K562 (cell line): ENCODE measurements around the gene PYROXD2. TPM values are rescaled to one million over a fixed set of nuclear protein-coding genes. Genes with fewer than 3 reads are reported as not detected.

Source experiments
- ATAC-seq: fragments of 200-7000 bp; cut with Tn5 transposase; 3 replicates; pipeline ENCODE4 v1.9.1; 2020; ENCODE audit warnings: moderate library complexity
- BruUV-seq: library from RNA; stranded (reverse); fragments of 400-500 nt; replicated peaks from 2 replicates; lab custom pipeline; 2021; lab: Mats Ljungman, UMichigan
- CTCF ChIA-PET: fragments of 300-600 bp; formaldehyde crosslinking; extraction: SDS; loops from one replicate; lab custom pipeline; 2021; ENCODE audit warnings: low intra/inter-chr PET ratio; lab: Yijun Ruan, JAX
- POLR2A ChIA-PET: fragments of 300-600, 350-650 bp; sonication (Branson Sonifier 250); formaldehyde crosslinking; extraction: SDS; loops from one replicate; lab custom pipeline; 2021; ENCODE audit warnings: antibody characterized with exemption, inconsistent platforms; lab: Yijun Ruan, JAX
- DNase-seq, 4 experiments: peaks; one replicate each; pipeline versions ENCODE4 v3.0.0 to v3.0.0-alpha.2; 2011 to 2018; ENCODE audit warnings: low spot score in 3 of 4, mixed read lengths in 3 of 4; ENCODE audit errors: extremely low read depth in 1 of 4
- FAIRE-seq: peaks from 2 replicates; lab custom pipeline; 2011; peaks lifted over from hg19 to GRCh38; lab: Jason Lieb, UNC
- H2AFZ ChIP-seq: 2 replicates; pipeline ENCODE4 v1.6.0; 2011; ENCODE audit warnings: low read depth, low read length, control low read depth, inconsistent platforms
- H3K27ac ChIP-seq: fragments of 200-600 bp; 3 replicates; pipeline ENCODE4 v1.8.0; 2011; ENCODE audit warnings: low read depth, mild to moderate bottlenecking, control low read depth, inconsistent platforms, low read length, moderate library complexity, mixed read lengths; ENCODE audit errors: extremely low read depth
- H3K27me3 ChIP-seq, 2 experiments: fragments of 300-600 bp in 1 of 2; 2 replicates in 1 of 2; 3 replicates in 1 of 2; pipeline versions ENCODE4 v1.6.0 to v1.8.0; 2011; ENCODE audit warnings: inconsistent platforms in 2 of 2, low read length in 2 of 2, mild to moderate bottlenecking in 1 of 2, mixed read lengths in 1 of 2, moderate library complexity in 1 of 2; ENCODE audit not compliant: control insufficient read depth in 2 of 2, insufficient read depth in 2 of 2
- H3K36me3 ChIP-seq: fragments of 300-600 bp; 3 replicates; pipeline ENCODE4 v1.8.0; 2011; ENCODE audit warnings: mild to moderate bottlenecking, low read length, inconsistent platforms; ENCODE audit not compliant: control insufficient read depth, insufficient read depth
- H3K4me1 ChIP-seq, 2 experiments: fragments of 200-600 bp in 1 of 2; replicated peaks in 1 of 2; 2 replicates in 1 of 2; 3 replicates in 1 of 2; pipeline versions ENCODE4 v1.5.1 to v1.8.0; 2011; ENCODE audit warnings: inconsistent platforms in 2 of 2, low read length in 2 of 2, mild to moderate bottlenecking in 1 of 2, mixed read lengths in 1 of 2, moderate library complexity in 1 of 2; ENCODE audit not compliant: control insufficient read depth in 2 of 2, insufficient read depth in 2 of 2
- H3K4me2 ChIP-seq: 2 replicates; pipeline ENCODE4 v1.6.1; 2011; ENCODE audit warnings: low read length, control low read depth, inconsistent platforms, mixed read lengths; ENCODE audit not compliant: insufficient read depth
- H3K4me3 ChIP-seq: fragments of 200-600 bp; sonication (generic), shearing (Covaris generic); 2 replicates; pipeline ENCODE4 v1.5.1; 2016; ENCODE audit warnings: control low read depth, inconsistent platforms
- H3K79me2 ChIP-seq: fragments of 200-600 bp; 3 replicates; pipeline ENCODE4 v1.8.0; 2011; ENCODE audit warnings: low read length, inconsistent platforms; ENCODE audit not compliant: control insufficient read depth, insufficient read depth
- H3K9ac ChIP-seq, 2 experiments: 2 replicates each; pipeline versions ENCODE4 v1.6.0 to v1.6.1; 2011; ENCODE audit warnings: low read depth in 2 of 2, low read length in 2 of 2, control low read depth in 1 of 2, inconsistent platforms in 1 of 2, mild to moderate bottlenecking in 1 of 2, mixed read lengths in 1 of 2; ENCODE audit not compliant: insufficient read depth in 1 of 2
- H3K9me1 ChIP-seq: one replicate; pipeline ENCODE4 v1.6.0; 2011; ENCODE audit warnings: inconsistent platforms, mild to moderate bottlenecking, low read length, moderate library complexity; ENCODE audit not compliant: control insufficient read depth, insufficient read depth
- H3K9me3 ChIP-seq: replicated peaks from 2 replicates; pipeline ENCODE4 v1.5.1; 2011; ENCODE audit warnings: low read depth, low read length, inconsistent platforms; ENCODE audit not compliant: control insufficient read depth, insufficient read depth
- H4K20me1 ChIP-seq: replicated peaks from 2 replicates; pipeline ENCODE4 v1.6.1; 2011; ENCODE audit warnings: low read length, inconsistent platforms, mixed read lengths; ENCODE audit not compliant: control insufficient read depth, insufficient read depth
- NR4A1 ChIP-seq, 2 experiments: fragments of 250-450 bp in 1 of 2; fragments of 450-650 bp in 1 of 2; sonication (Bioruptor Pico) in 1 of 2; IDR thresholded peaks; 2 replicates each; pipeline versions ENCODE4 v1.4.0 to v1.6.1; 2016 to 2020; ENCODE audit warnings: mild to moderate bottlenecking in 2 of 2, missing compliant biosample characterization in 1 of 2, missing genetic modification characterization in 1 of 2, moderate library complexity in 1 of 2
- ZBTB33 ChIP-seq: sonication (generic); formaldehyde crosslinking; IDR thresholded peaks from 2 replicates; pipeline ENCODE4 v1.8.1; 2023; ENCODE audit warnings: mild to moderate bottlenecking, missing genetic modification reagents
- WGBS: fragments of 100-300 bp; shearing (Covaris generic); methylation state at CpG from one replicate; pipeline ENCODE4 v1.1.6; 2016; ENCODE audit warnings: low coverage, mixed read lengths; ENCODE audit not compliant: insufficient coverage; ENCODE audit errors: missing lambda C conversion rate; 5-methylcytosine and 5-hydroxymethylcytosine counted together
- in situ Hi-C: fragments of 300-500 bp; cut with MboI; formaldehyde crosslinking; loops from 4 replicates; pipeline ENCODE4 v1.15.0; 2018; ENCODE audit warnings: inconsistent platforms, mixed read lengths
- intact Hi-C: fragments of 100-400 bp; cut with micrococcal nuclease; formaldehyde crosslinking; loops from 2 replicates; pipeline ENCODE4 v1.14.2; 2022
- polyA plus RNA-seq, 8 experiments: library from polyadenylated mRNA; depleted of rRNA in 4 of 8; stranded (reverse) in 5 of 8; unstranded in 3 of 8; fragments of >200 nt; fragmentation: Nextera tagmentation in 2 of 8; fragmentation: Illumina TruSeq in 1 of 8; extraction: Ambion mirVana in 2 of 8; extraction: Trizol in 1 of 8; gene quantifications; 2 replicates each; pipeline versions ENCODE4 v1.2.1 to v1.2.3, GENCODE V29; 2011 to 2014; ENCODE audit warnings: inconsistent platforms in 1 of 8, missing spikeins in 1 of 8
- total RNA-seq, 7 experiments: library from RNA; depleted of rRNA in 6 of 7; stranded (reverse); fragments of >200 nt in 6 of 7; fragmentation: Illumina TruSeq in 2 of 7; extraction: Trizol in 2 of 7; gene quantifications; 2 replicates each; pipeline versions ENCODE4 v1.2.1 to v1.2.3, GENCODE V29; 2011 to 2021; ENCODE audit warnings: low replicate concordance in 1 of 7

Gene PYROXD2
- total and polyA plus RNA-seq, 9 of the 15 experiments (the other 6 are each of a cell fraction or from before 2014, with no cell fraction given): 0.14 to 1.4 (median 0.58) TPM

- ATAC-seq (no peak), DNase-seq (no peak), FAIRE-seq (no peak)
- Histone ChIP-seq H4K20me1 (no peaks in the 10 kb centered on the region), H3K4me3 (no peak overlapping the region), H3K9me3 (no peaks in the 10 kb centered on the region), H3K79me2 (no peaks in the 10 kb centered on the region), H3K27ac (no peak overlapping the region), H3K9ac (no peak overlapping the region), H3K27me3 (no peaks in the 10 kb centered on the region; a peak in 1 of 5 replicates), H3K4me1 (peaks cover 0 to 10% of the 10 kb centered on the region in 2 experiments; a peak in 4 of 5 replicates), H3K36me3 (no peaks in the 10 kb centered on the region), H2AFZ (no peak overlapping the region), H3K4me2 (no peak overlapping the region), H3K9me1 (no peaks in the 10 kb centered on the region)
- in situ Hi-C loops: no loop called here
- BruUV-seq: no TSS peak
- ChIA-PET POLR2A (interaction anchor here (0.9 kb wide), 1 partner anchor 14 kb away, joined by 3 read pairs; no protein-coding TSS in a partner anchor), CTCF (no interaction called here)
- intact Hi-C loops: no loop called here
- TF ChIP-seq ZBTB33 (CRISPR knock-in tag): peak; percentile 23; the same call in 1 of the 2 replicates
- no peak for TF ChIP-seq NR4A1 (CRISPR knock-in tag; IDR thresholded peaks at IDR 0.05)
- TF ChIP-seq NR4A1 (tag; IDR thresholded peaks at IDR 0.05): no peak
- 87% methylated on average over 13 of the region's 23 CpGs for WGBS
Measured at GRCh38 chr10:98402931-98403718, 11.9 kb downstream of the PYROXD2 start.
